SKM-1 treated with dmso at 0.1 percent for 144 hours (cell line): ENCODE results near the gene TUT1.
A peak's percentile ranks its signal among the peaks of the same experiment; 100 is the strongest.
"Not testable (repeated sequence)": the region's sequence is repeated elsewhere in the genome, so short reads cannot be mapped to it uniquely, and the experiment has no call there.

Experiments used
- DNase-seq: peaks from one replicate; lab custom pipeline; 2025; ENCODE audit not compliant: unreplicated experiment; lab: John Stamatoyannopoulos, UW

The TUT1 gene

DNA sequence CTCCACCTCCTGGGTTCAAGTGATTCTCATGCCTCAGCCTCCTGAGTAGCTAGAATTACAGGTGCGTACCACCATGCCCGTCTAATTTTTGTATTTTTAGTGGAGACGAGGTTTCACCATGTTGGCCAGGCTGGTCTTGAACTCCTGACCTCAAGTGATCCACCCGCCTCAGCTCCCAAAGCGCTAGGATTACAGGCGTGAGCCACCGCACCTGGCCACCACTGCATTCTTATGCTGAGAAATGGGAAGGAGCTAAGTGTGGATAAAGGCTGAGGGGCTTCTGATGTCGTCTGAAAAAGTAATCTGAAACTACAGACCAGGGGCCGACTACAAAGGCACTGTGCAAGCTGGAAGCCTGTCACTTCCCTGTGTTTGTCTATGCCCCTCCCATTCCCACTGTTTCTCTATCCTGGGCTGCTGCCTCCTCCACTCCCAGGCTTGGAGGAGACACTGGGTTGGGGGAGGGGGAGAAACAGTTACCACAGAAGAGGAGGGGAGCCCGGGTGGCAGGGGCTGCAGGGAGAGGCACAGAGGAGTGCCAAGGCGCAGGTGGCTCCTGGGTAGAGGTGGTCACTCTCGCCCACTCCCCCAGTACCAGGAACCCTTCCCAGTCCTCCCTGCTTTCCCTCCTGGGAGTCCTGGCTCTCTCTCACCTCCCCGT lies 13.3 kb upstream of the TUT1 start:
- no peak for DNase-seq

DNA sequence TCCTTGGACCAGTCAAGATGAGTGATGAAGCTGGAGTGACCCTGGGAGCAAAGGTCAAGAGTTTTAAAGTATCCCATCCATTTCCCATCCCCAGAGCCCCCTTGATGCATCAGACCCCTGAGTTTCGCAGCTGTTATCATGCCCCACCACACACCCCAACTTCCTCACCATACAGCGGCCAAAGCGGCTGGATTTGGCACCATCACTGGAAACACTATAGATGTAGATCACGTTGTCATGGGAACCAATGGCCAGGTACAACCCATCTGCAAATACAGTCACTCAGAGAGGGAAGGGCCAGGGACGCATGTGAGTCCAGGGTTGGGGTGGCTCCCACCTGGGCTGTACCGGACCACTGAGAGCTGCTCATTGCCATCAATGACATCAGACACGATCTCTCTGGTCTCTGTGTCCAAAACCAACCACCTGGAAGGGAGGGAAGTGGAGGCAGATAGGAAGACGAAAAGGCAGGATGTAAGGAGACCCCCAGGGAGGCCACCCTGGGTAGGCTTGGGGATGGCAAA lies 12.5 kb upstream of the TUT1 start:
- no peak for DNase-seq

DNA sequence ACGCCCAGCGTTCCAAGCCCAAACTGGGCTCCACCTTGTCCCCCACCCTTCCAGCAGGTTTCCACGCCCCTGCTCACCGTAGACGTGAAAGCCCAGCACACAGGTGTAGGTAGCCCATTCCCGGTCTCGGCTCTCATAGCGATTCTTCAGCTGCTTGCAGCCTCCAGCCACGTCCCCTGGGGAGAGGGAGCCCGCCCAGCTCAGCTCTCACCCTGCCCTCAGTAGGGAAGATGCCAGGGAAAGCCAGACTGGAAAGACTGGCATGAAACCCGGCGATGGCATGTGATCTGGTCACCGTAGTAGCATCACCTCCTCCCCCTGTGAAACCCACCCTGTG lies 11.7 kb upstream of the TUT1 start:
- DNase-seq, result no peak

DNA sequence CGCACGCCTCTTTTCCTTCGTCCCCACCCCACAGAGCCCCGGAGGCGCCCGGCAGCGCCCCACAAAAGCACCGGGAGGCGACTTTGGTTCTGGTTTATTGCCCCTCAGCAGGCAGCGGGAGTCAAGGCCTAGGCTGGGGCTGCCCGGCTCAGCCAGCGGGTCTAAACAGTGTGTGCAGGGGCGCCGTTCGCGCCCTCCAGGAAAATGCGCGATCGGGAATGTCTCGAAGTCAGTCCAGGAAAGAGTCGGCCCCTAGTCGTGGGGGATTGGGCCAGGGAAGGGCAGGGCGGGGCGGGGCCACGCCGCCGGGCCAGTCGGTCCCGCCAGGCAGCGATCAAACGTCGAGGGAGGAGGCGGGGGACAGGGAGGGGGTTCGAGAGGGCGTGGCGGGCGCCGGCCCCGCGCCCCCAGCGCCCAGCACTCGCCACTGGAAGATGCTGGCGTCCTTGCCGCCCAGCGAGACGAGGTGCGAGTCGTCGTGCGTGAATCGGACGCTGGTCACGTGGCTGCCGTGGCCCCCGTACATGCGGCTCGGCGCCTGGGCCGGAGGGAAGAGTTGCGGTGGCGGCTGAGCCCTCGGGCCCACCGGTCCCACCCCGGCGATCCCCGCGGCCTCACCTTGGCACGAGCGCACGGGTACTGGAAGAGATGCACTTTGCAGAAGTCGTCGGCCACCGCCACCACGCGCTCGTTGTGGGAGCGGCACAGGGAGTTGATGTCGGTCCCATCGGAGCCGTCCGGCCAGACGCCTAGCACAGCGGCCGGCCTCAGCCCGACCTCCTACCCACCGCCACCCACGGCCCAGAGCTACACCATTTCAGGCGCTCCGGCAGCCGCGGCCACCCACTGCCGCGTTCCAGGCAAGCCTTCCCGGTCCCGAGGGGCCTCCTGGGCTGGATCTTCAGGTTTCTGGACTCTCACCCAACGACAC lies 11.1 kb upstream of the TUT1 start:
- no peak for DNase-seq

DNA sequence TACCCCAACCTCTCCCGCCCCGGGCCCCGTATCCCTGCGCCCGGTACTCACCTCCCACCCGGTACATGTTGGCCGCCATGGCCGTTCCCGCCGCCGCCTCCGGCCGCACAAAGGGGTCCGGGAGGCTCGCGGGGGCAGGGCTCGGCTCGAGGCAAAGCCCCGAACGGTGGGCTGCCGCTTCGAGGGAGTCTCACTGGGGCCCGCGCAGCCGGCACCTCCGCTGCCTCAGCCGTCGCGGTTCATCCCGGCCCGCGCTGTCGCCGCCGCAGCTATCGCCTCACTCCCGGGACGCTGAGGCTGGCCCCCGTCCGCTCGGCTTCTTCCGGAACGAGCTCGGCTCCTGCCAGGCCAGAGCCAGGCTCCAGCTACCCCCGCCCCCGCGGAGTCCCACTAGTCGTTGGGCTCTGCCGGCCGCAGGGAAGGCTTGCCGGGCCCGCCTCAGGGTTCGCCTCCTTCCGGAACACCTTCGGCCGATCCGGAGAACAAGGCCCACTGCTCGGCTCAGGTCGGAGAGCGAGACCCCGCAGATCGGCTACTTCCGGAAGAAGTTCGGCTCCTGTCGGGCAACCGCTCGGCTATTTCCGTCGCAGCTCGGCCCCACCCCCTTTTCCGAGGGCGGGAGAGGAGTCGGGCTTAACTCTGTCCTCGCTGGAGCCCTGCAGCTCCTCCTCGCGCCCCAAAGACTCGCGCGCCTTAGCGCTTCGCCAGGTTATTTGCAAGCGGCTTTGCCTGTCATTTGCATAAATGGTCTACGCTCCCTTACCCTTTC lies 10.2 kb upstream of the TUT1 start, which contains the start of gene MTA2:
MTA2 (minus strand) TSS at position 494 of the 769 bp plus-strand sequence; CDS start at position 79, 415 bp downstream.
- DNase-seq, result peak; percentile 98

DNA sequence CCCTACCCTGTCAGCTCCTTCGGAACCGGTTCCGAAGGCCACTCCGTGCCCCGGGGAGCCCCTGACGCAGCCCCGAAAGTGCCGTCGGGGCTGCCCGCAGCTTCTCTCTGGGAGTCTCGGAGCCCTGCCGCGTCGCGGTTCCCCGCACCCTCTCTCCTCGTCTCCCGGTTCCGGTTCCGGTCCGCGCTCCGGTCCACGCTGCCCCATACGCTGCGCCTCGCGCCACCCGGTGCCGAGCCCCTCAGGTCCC lies 9.7 kb upstream of the TUT1 start:
- DNase-seq, result no peak

DNA sequence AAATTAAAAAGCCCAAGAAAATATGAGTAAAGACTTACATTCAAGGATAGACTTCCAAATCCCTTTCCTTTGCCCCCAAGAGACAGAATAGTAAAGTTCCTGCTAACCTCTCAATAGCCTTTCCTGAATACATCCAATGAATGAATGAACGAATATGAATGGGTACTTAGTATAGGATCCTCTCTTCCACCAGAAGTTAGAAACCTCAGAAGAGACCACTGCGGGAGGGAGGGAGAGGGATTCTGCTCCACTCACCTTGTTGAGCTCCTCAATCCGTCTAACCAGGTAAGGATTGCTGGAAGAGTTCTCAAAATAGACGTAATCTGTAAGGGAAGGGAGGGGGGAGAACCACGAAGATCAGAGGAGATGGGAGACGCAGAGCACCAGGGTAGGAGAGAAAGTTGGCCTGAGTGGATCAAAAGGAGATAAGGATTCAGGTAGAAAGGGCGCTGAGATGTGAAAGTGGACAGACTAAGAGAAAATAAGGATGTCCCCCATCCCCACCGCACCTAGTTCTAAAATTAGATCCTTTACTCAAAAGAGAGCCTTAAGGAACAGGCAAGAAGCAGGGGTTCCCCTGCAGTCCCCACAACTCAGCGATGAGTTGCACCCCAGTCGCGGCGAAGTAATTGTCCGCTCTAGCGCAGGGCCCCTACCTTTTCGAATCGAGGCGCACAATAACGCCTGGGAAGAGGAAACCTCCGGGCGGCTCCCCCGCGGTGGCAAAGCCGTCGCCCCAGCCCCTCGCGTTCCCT lies 9.2 kb upstream of the TUT1 start:
- peak; percentile 9 for DNase-seq

DNA sequence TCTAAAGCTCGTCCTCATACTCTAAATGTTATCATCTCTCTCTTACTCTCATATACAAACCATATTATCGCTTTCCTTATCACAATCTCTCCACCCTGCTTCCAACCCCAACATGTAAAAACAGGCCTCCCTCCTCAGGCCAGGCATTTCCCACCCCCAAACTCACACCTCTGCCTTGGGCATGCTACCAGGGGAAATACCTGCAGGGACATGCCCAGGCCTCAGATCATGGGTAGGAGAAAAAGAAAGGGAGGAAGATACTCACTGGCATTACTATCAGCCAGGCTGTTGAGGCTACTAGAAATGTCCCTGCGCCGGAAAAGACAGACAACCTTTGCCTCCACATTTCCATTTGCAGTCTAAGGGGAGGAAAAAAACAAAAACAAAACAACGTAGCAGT lies 8.6 kb upstream of the TUT1 start:
- no peak for DNase-seq

DNA sequence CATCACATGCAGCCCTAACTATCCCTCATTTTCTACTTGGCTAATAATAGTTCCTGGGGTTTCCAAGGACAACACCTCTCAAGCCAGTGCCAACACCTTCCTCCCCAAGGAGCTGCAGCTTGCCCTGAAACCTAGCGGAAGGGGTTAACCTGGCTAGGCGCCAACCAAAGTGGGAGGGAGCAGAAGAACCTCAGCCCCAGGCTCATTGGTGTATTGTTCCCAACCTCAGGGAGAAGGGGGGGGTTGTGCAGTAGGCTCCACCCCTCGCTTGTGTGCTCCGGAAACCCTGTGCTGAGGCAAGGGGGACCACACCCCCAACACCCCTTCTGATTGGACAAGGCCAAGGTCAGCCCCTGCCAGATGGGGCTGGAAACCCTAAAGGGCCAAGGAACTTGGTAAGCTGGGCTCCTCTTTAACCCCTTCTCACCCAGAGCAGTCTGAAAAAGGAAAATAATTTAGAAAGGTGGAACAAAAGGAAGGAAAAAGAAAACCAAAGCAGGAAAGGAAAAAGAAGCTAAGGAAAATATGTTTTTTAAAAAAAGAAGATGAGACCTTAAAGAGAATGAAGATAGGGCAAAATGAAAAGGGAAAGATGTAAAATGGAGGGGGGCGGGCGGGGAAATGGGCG lies 7.9 kb upstream of the TUT1 start:
- peak; percentile 98 for DNase-seq

DNA sequence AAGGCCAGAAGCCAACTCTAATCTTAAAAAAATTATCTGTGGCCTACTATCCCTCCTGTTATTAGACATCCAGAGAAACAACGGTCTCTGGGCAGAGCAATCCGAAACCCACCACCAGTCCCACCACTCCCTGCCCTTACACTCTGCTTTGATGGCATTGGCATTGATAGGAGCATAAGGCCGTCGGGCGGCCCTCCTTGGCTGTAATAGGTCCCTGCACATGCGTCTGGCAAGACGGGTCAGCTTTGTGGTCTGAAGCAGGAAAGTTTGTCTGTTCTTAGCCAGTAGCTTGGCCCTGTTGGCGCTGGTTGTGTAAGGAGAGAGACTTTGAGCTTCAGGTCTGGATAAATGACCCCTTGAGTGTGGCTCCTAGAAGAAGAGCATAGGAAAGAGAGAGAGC lies 3.8 kb upstream of the TUT1 start:
- no peak for DNase-seq

DNA sequence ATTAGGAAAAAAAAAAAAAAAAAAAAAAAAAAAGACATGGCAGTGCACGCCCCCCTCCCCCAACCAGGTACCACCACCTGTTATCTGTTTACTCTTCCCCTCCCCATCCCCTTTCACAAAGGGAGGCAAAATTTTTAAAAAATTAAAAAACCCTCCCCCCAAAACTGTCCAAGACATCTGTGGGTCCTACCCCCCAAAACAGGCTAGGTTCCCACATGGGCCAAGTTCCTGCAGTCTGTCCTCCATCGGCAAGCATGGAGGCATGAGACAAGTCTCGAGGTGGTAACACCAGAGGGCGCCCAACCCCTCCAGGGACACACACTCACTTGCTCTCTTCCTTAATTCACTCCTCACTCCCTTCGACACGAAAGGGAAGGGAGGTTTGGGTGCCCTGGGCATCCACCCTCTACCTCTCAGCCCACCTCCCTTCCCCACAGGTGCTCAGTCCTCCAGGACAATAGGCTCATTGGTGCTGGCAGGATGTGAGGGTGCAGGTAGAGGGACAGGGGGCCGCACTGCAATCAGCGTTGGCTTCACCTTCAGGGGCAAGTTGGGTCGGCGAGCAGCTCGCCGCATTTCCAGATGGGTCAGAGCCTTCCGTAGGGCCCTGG lies 2.2 kb upstream of the TUT1 start:
- peak; percentile 77 for DNase-seq

DNA sequence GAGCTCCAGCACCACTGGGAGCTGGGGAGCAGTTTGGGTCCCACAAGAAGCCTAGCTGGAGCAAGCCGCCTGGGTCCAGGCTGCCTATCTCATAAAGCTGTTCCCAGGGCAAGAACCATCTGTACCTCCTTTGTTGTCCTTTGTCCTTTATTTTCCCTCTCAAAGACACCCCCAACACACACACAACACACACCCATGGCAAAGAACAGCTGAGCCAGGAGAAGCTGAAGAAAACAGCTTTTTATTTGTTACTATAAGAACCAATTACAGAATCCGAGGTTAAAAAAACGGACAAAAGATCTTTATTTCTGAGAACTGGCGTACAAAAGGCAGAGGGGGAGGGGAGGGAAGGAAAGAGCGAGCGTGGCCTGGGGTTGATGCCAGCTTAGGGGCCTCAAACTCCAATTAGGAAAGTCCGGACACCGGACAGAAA lies 1.7 kb upstream of the TUT1 start:
- DNase-seq, result no peak

DNA sequence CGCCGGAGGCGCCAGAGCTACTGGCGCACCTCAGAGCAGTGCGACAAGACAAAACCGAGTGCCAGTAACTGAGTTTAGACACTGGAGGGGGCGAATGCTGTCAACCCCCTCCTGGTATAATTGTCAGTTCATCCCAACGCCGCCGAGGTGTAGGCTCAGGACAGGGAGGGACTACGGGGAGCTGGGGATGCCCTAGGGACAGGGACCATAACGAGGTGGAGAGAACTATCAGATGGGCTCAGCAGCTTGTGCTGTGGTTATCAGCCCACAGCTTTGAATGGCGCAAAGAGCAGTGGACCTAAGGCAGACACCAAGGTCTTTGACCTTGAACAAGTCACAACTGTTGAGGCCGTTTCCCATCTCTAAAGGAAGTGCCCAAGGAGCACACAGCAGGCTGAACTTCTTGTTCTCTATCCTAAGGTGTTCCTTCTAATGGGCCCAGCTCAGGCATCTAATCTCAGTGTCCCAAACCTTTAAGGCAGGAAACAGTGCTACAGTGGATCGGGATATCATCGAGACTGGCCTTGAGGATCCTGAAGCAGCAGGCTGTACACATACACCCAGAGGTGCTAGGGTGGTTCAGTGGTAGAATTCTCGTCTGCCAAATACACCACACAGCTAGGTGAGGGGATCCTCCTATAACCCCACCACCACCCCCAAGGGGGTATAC lies 958 bp upstream of the TUT1 start:
- peak; percentile 41 for DNase-seq

DNA sequence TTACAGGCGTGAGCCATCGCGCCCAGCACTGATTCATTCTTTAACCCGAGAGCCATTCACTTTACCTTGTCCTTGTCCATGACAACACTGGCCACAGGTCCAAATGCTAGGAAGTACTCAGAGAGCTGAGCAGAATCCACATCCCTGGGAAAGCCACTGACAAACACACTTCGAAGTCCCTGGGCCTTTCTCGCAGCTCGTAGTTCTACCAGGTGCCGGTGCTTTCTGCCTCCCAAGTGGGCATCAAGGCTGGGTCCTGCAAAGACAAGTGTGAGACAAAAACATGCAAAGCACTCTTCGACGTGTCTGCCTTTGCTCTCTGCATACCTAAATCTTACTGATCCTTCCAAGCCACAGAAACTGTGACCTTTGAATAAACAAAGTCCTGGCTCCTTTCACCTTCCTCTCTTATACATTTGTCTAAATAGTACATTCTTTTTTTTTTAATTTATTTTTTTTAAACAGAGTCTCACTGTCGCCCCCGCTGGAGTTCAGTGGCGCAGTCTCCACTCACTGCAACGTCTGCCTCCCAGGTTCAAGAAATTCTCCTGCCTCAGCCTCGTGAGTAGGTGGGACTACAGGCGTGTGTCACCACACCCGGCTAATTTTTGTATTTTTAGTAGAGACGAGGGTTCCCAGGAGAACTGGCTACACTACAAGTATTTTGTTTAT lies 2.2 kb downstream of the TUT1 start:
- DNase-seq, result no peak

DNA sequence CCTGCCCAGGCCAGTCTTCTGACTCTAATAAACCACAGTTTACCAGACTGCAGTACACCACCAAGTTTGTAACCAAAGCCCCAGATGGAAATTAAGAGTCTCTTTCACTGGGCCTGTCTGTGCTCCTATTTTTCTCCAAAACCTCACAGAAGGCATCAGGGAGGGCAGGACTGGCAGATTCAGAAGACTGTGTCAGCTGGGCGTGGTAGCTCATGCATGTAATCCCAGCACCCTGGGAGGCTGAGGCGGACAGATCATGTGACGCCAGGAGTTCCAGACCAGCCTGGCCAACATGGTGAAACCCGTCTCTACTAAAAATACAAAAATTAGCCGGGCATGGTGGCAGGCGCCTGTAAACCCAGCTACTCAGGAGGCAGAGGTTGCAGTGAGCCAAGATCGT lies 6.0 kb downstream of the TUT1 start:
- DNase-seq, result not testable (repeated sequence)

DNA sequence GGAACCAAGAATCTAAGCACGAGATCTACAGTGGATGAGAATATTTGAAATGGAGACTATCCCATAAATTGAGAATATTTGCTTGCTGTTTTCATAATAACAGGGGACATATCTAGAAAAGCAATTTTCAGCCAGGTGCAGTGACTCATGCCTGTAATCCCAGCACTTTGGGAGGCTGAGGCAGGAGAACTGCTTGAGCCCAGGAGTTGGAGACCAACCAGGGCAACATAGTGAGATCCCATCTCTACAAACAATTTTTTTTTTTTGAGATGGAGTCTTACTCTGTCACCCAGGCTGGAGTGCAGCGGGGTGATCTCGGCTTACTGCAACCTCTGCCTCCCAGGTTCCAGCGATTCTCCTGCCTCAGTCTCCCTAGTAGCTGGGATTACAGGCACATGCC lies 9.6 kb downstream of the TUT1 start:
- DNase-seq, result not testable (repeated sequence)

DNA sequence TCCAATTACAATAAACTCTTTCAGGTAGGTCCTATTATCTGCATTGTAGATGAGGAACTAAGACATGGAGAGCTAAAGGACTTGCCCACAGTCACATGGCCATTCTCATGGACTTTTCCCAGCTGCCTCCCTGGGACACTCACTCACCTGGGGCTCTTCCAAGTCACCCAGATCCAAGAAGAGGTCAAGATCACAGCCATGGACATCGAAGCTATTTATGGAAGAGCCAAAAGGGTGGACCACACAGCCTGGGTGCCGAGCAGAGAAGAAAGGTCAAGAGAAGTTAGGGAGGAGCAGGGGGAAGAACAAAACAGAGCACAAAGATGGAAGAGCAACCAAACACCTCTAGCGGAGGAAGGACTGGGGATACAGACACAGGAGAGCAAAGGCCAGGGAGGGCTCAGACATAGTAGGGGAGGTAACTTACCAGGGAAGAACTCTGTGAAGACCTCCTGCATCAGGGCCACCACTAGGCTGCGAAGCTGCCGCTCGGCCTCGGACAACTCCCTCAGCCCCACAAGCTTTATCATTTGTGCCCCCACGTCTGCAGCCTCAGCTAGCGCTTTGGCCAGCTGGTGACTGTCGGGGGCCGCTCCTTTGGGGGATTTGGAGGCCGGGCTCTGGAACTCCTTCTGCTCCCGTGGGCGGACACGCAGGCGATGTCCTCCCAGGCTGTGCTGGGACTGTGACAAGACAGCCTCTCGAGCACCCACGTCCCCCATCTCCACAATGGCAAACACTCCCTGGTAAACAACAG lies 10.2 kb downstream of the TUT1 start:
- no peak for DNase-seq

DNA sequence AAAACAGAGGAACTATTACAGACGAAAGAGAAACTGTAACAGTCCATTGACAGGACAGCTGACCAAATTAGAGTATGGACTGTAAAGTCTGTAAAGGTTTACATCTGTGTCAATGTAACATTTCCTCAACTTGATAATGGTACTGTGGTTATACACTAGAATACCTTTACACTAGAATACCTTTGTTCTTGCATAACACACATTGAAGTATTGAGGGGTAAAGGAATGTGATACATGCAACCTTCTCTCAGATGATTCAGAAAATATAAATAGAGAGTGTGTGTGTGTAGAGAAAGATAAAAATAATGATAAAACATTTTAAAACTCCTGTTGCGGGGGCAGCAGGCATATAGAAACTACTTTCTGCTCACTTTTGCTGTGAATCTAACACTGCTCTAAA lies 12.1 kb downstream of the TUT1 start:
- DNase-seq, result no peak
